ENCODE results near the gene POMT1.

The POMT1 gene

DNA sequence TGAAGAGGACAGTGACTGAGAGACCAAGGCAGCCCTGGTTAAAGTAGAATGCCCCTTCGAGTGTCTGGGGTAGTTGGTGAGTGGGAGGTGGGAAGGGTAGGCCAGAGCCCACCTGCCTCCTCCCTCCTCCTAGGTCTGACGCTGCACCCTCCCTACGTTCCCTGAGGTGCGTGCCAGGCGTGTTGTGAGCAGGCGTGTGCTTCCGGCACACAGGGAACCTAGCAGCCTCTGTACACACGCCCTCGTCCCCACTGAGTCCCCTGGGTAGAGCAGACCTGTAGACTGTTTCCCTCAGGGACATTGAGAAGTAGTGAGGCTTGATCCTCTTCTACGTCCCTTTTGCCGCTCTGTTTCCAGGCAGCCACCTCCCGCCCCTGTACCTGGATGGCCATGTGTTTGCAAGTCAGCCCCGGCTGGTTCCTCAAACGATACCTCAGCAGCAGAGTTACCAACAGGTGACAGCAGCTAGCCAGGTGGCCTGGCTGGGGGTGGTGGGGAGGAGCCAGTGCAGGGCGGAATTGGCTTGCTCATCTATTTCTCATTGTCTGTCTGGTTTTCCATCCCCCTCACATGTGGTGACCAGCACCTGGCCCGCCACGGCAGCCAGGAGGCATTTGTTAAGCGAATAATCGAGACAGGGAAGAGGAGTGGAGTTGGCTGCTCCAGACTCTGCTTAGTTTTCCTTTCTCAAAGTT, 16.8 kb upstream of the POMT1 start:
- Histone ChIP-seq H3K36me3 (ENCODE audit: control insufficient read depth in 1 of 2, insufficient read depth in 2 of 2, low read length in 2 of 2) (peaks cover 78 to 94% of the 10 kb centered on the region in 2 donors), H3K27me3 (ENCODE audit: low read depth, low read length) (no peaks in the 10 kb centered on the region), H3K4me3 (ENCODE audit: low read depth in 1 of 2, low read length in 2 of 2) (no peak overlapping the region), H3K9me3 (ENCODE audit: control insufficient read depth in 1 of 2, low read length in 2 of 2) (no peaks in the 10 kb centered on the region), H3K4me1 (ENCODE audit: control insufficient read depth in 1 of 2, insufficient read depth in 2 of 2, low read length in 2 of 2) (no peaks in the 10 kb centered on the region), H3K27ac (ENCODE audit: low read length) (no peak overlapping the region)

GRCh38 chr9:131487001-131487400, 15.7 kb upstream of the POMT1 start:
- Histone ChIP-seq H3K9me3 (ENCODE audit: control insufficient read depth in 1 of 2, low read length in 2 of 2) (no peaks in the 10 kb centered on the region), H3K4me1 (ENCODE audit: control insufficient read depth in 1 of 2, insufficient read depth in 2 of 2, low read length in 2 of 2) (no peaks in the 10 kb centered on the region), H3K27me3 (ENCODE audit: low read depth, low read length) (no peaks in the 10 kb centered on the region), H3K4me3 (ENCODE audit: low read depth in 1 of 2, low read length in 2 of 2) (no peak overlapping the region), H3K36me3 (ENCODE audit: control insufficient read depth in 1 of 2, insufficient read depth in 2 of 2, low read length in 2 of 2) (peaks cover 87 to 98% of the 10 kb centered on the region in 2 donors), H3K27ac (ENCODE audit: low read length) (no peak overlapping the region)

GRCh38 chr9:131487621-131488031, 15.1 kb upstream of the POMT1 start:
- no peak overlapping the region for H3K4me3 ChIP-seq (ENCODE audit: low read depth in 1 of 2, low read length in 2 of 2)
- H3K27me3 ChIP-seq (ENCODE audit: low read depth, low read length) = no peaks in the 10 kb centered on the region
- no peaks in the 10 kb centered on the region for H3K9me3 ChIP-seq (ENCODE audit: control insufficient read depth in 1 of 2, low read length in 2 of 2)
- H3K36me3 ChIP-seq (ENCODE audit: control insufficient read depth in 1 of 2, insufficient read depth in 2 of 2, low read length in 2 of 2) = peaks cover 87 to 98% of the 10 kb centered on the region in 2 donors
- no peak overlapping the region for H3K27ac ChIP-seq (ENCODE audit: low read length)
- no peaks in the 10 kb centered on the region for H3K4me1 ChIP-seq (ENCODE audit: control insufficient read depth in 1 of 2, insufficient read depth in 2 of 2, low read length in 2 of 2)

- no peak overlapping the region for H3K4me3 ChIP-seq (ENCODE audit: low read depth in 1 of 2, low read length in 2 of 2)
- H3K36me3 ChIP-seq (ENCODE audit: control insufficient read depth in 1 of 2, insufficient read depth in 2 of 2, low read length in 2 of 2) = peaks cover 83 to 98% of the 10 kb centered on the region in 2 donors
- H3K27me3 ChIP-seq (ENCODE audit: low read depth, low read length) = no peaks in the 10 kb centered on the region
- no peaks in the 10 kb centered on the region for H3K4me1 ChIP-seq (ENCODE audit: control insufficient read depth in 1 of 2, insufficient read depth in 2 of 2, low read length in 2 of 2)
- no peak overlapping the region for H3K27ac ChIP-seq (ENCODE audit: low read length)
- H3K9me3 ChIP-seq (ENCODE audit: control insufficient read depth in 1 of 2, low read length in 2 of 2) = no peaks in the 10 kb centered on the region
Measured at GRCh38 chr9:131490514-131490913, 12.2 kb upstream of the POMT1 start.

DNA sequence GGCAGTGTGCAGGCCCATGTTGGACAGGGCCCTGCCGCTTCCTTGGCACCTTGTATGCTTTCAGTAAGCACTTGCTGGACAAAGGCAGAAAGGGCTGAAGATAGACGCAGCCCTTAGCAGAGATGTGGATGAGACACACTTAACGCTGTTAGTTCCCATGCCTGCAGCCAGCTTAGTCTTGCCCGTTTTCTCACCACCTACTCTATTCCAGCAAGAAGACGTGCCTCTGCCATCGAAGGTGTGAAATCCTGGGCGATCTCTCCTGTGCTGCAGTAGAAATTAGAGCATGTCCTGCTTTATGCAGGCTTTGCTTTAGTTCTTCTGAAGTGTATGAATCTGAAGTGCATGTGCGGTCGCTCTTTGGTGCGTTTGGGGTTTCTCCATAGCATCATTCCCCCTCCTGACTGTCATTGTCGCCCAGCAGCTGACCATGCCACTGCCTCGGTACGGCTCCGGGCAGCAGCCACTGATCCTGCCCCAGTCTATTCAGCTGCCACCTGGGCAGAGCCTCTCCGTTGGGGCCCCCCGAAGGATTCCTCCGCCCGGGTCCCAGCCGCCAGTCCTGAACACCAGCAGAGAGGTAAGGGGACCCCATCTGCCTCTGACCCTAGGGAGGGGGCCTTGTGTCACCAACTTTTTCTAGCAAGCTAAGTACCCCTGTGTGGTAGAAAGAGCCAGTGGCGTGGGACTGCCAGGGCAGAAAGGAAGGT, 11.6 kb upstream of the POMT1 start:
- H3K27ac ChIP-seq (ENCODE audit: low read length) = no peak overlapping the region
- no peaks in the 10 kb centered on the region for H3K27me3 ChIP-seq (ENCODE audit: low read depth, low read length)
- no peaks in the 10 kb centered on the region for H3K4me1 ChIP-seq (ENCODE audit: control insufficient read depth in 1 of 2, insufficient read depth in 2 of 2, low read length in 2 of 2)
- no peak overlapping the region for H3K4me3 ChIP-seq (ENCODE audit: low read depth in 1 of 2, low read length in 2 of 2)
- H3K9me3 ChIP-seq (ENCODE audit: control insufficient read depth in 1 of 2, low read length in 2 of 2) = no peaks in the 10 kb centered on the region
- H3K36me3 ChIP-seq (ENCODE audit: control insufficient read depth in 1 of 2, insufficient read depth in 2 of 2, low read length in 2 of 2) = peaks cover 83 to 98% of the 10 kb centered on the region in 2 donors

- H3K4me3 ChIP-seq (ENCODE audit: low read depth in 1 of 2, low read length in 2 of 2) = no peak overlapping the region
- no peaks in the 10 kb centered on the region for H3K4me1 ChIP-seq (ENCODE audit: control insufficient read depth in 1 of 2, insufficient read depth in 2 of 2, low read length in 2 of 2)
- peaks cover 83 to 98% of the 10 kb centered on the region in 2 donors for H3K36me3 ChIP-seq (ENCODE audit: control insufficient read depth in 1 of 2, insufficient read depth in 2 of 2, low read length in 2 of 2)
- no peaks in the 10 kb centered on the region for H3K9me3 ChIP-seq (ENCODE audit: control insufficient read depth in 1 of 2, low read length in 2 of 2)
- H3K27ac ChIP-seq (ENCODE audit: low read length) = no peak overlapping the region
- no peaks in the 10 kb centered on the region for H3K27me3 ChIP-seq (ENCODE audit: low read depth, low read length)
Measured at GRCh38 chr9:131492070-131492469, 10.6 kb upstream of the POMT1 start.

GRCh38 chr9:131494296-131494870, 8.3 kb upstream of the POMT1 start:
- no peak overlapping the region for H3K4me3 ChIP-seq (ENCODE audit: low read depth in 1 of 2, low read length in 2 of 2)
- H3K27ac ChIP-seq (ENCODE audit: low read length) = no peak overlapping the region
- no peaks in the 10 kb centered on the region for H3K27me3 ChIP-seq (ENCODE audit: low read depth, low read length)
- peaks cover 80 to 98% of the 10 kb centered on the region in 2 donors for H3K36me3 ChIP-seq (ENCODE audit: control insufficient read depth in 1 of 2, insufficient read depth in 2 of 2, low read length in 2 of 2)
- H3K9me3 ChIP-seq (ENCODE audit: control insufficient read depth in 1 of 2, low read length in 2 of 2) = no peaks in the 10 kb centered on the region
- H3K4me1 ChIP-seq (ENCODE audit: control insufficient read depth in 1 of 2, insufficient read depth in 2 of 2, low read length in 2 of 2) = no peaks in the 10 kb centered on the region

DNA sequence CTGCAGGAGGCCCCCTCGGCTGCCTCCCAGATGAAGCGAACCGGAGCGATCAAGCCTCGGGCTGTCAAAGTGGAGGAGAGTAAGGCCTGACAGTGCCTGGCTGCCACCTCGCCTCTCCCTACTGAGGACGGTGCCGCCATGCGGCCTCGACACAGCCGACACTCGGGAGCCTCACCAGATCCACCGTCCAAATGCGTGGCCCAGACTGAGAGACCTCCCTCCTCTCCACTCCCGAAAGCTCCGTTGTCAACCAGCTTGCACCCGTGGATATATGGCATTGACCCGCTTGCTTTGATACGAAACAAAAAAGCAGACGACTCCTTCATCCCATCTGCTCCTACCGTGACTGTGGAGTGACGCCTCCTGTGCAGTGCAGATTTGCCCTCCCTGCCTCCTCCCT, 6.9 kb upstream of the POMT1 start:
- no peaks in the 10 kb centered on the region for H3K9me3 ChIP-seq (ENCODE audit: control insufficient read depth in 1 of 2, low read length in 2 of 2)
- no peaks in the 10 kb centered on the region for H3K4me1 ChIP-seq (ENCODE audit: control insufficient read depth in 1 of 2, insufficient read depth in 2 of 2, low read length in 2 of 2)
- H3K36me3 ChIP-seq (ENCODE audit: control insufficient read depth in 1 of 2, insufficient read depth in 2 of 2, low read length in 2 of 2) = peaks cover 72 to 96% of the 10 kb centered on the region in 2 donors
- H3K27me3 ChIP-seq (ENCODE audit: low read depth, low read length) = no peaks in the 10 kb centered on the region
- no peak overlapping the region for H3K27ac ChIP-seq (ENCODE audit: low read length)
- no peak overlapping the region for H3K4me3 ChIP-seq (ENCODE audit: low read depth in 1 of 2, low read length in 2 of 2)

- peaks cover 61 to 85% of the 10 kb centered on the region in 2 donors for H3K36me3 ChIP-seq (ENCODE audit: control insufficient read depth in 1 of 2, insufficient read depth in 2 of 2, low read length in 2 of 2)
- no peak overlapping the region for H3K27ac ChIP-seq (ENCODE audit: low read length)
- no peak overlapping the region for H3K4me3 ChIP-seq (ENCODE audit: low read depth in 1 of 2, low read length in 2 of 2)
- H3K27me3 ChIP-seq (ENCODE audit: low read depth, low read length) = no peaks in the 10 kb centered on the region
- no peaks in the 10 kb centered on the region for H3K9me3 ChIP-seq (ENCODE audit: control insufficient read depth in 1 of 2, low read length in 2 of 2)
- peaks cover 0 to 9% of the 10 kb centered on the region in 2 donors for H3K4me1 ChIP-seq (ENCODE audit: control insufficient read depth in 1 of 2, insufficient read depth in 2 of 2, low read length in 2 of 2)
Measured at GRCh38 chr9:131496844-131497405, 5.8 kb upstream of the POMT1 start.

GRCh38 chr9:131499254-131499767, 3.4 kb upstream of the POMT1 start:
- Histone ChIP-seq H3K9me3 (ENCODE audit: control insufficient read depth in 1 of 2, low read length in 2 of 2) (no peaks in the 10 kb centered on the region), H3K27ac (ENCODE audit: low read length) (no peak overlapping the region), H3K4me1 (ENCODE audit: control insufficient read depth in 1 of 2, insufficient read depth in 2 of 2, low read length in 2 of 2) (peaks cover 0 to 21% of the 10 kb centered on the region in 2 donors), H3K36me3 (ENCODE audit: control insufficient read depth in 1 of 2, insufficient read depth in 2 of 2, low read length in 2 of 2) (peaks cover 38 to 61% of the 10 kb centered on the region in 2 donors), H3K27me3 (ENCODE audit: low read depth, low read length) (no peaks in the 10 kb centered on the region), H3K4me3 (ENCODE audit: low read depth in 1 of 2, low read length in 2 of 2) (no peak overlapping the region)

- Histone ChIP-seq H3K27me3 (ENCODE audit: low read depth, low read length) (no peaks in the 10 kb centered on the region), H3K36me3 (ENCODE audit: control insufficient read depth in 1 of 2, insufficient read depth in 2 of 2, low read length in 2 of 2) (peaks cover 32 to 50% of the 10 kb centered on the region in 2 donors), H3K9me3 (ENCODE audit: control insufficient read depth in 1 of 2, low read length in 2 of 2) (no peaks in the 10 kb centered on the region), H3K4me1 (ENCODE audit: control insufficient read depth in 1 of 2, insufficient read depth in 2 of 2, low read length in 2 of 2) (peaks cover 0 to 23% of the 10 kb centered on the region in 2 donors), H3K27ac (ENCODE audit: low read length) (no peak overlapping the region), H3K4me3 (ENCODE audit: low read depth in 1 of 2, low read length in 2 of 2) (no peak overlapping the region)
Measured at GRCh38 chr9:131500377-131500776, 2.3 kb upstream of the POMT1 start.

Measured in muscle layer of duodenum (tissue), 2 donors.